Osteoblast (primary cell): ENCODE data around the gene SLC35E4. TPM values are rescaled to one million over a fixed set of nuclear protein-coding genes. Genes with fewer than 3 reads are reported as not detected.

Experiments
- DNase-seq: peaks from one replicate; pipeline ENCODE4 v3.0.0; 2011; ENCODE audit warnings: low spot score, mixed read lengths; ENCODE audit not compliant: insufficient read length; ENCODE audit errors: missing footprints
- H2AFZ ChIP-seq: 2 replicates; pipeline ENCODE4 v1.6.0; 2011; ENCODE audit warnings: mild to moderate bottlenecking, low read length
- H3K27ac ChIP-seq: 2 replicates; pipeline ENCODE4 v1.5.1; 2011; ENCODE audit warnings: mild to moderate bottlenecking, low read depth, low read length, moderate library complexity
- H3K27me3 ChIP-seq: 2 replicates; pipeline ENCODE4 v1.6.0; 2012; ENCODE audit warnings: mild to moderate bottlenecking, control low read depth, inconsistent platforms, low read length, moderate library complexity; ENCODE audit not compliant: insufficient read depth
- H3K36me3 ChIP-seq: 2 replicates; pipeline ENCODE4 v1.5.1; 2011; ENCODE audit warnings: mild to moderate bottlenecking, low read length, control low read depth, moderate library complexity; ENCODE audit not compliant: insufficient read depth
- H3K4me1 ChIP-seq: 2 replicates; pipeline ENCODE4 v1.5.1; 2011; ENCODE audit warnings: mild to moderate bottlenecking, low read length, control low read depth, moderate library complexity; ENCODE audit not compliant: insufficient read depth
- H3K4me2 ChIP-seq: 2 replicates; pipeline ENCODE4 v1.6.0; 2011; ENCODE audit warnings: mild to moderate bottlenecking, low read length; ENCODE audit not compliant: insufficient read depth
- H3K4me3 ChIP-seq: fragments of 200-600 bp; sonication (generic); 3 replicates; pipeline ENCODE4 v1.5.1; 2012; ENCODE audit warnings: mild to moderate bottlenecking, low read length, inconsistent platforms; ENCODE audit not compliant: insufficient read depth
- H3K79me2 ChIP-seq: 2 replicates; pipeline ENCODE4 v1.6.0; 2012; ENCODE audit warnings: mild to moderate bottlenecking, low read length, control low read depth, inconsistent platforms; ENCODE audit not compliant: insufficient read depth
- H3K9me3 ChIP-seq: 2 replicates; pipeline ENCODE4 v1.5.1; 2011; ENCODE audit warnings: low read depth, low read length, control low read depth
- H4K20me1 ChIP-seq: 2 replicates; pipeline ENCODE4 v1.6.0; 2012; ENCODE audit warnings: mild to moderate bottlenecking, low read length, control low read depth; ENCODE audit not compliant: insufficient read depth
- total RNA-seq: library from RNA; depleted of rRNA; stranded (reverse); fragments of >200 nt; gene quantifications from 2 replicates; pipeline ENCODE4 v1.2.3, GENCODE V29; 2012
- TF ChIP-seq, protein P1 (sequence below): IDR thresholded peaks from 2 replicates; pipeline ENCODE4 v1.5.1; 2011; ENCODE audit warnings: mild to moderate bottlenecking, low read depth, low read length, moderate library complexity; ENCODE audit errors: extremely low read depth

Gene SLC35E4
- total RNA-seq, 1 donor: 13.0 TPM

DNA sequence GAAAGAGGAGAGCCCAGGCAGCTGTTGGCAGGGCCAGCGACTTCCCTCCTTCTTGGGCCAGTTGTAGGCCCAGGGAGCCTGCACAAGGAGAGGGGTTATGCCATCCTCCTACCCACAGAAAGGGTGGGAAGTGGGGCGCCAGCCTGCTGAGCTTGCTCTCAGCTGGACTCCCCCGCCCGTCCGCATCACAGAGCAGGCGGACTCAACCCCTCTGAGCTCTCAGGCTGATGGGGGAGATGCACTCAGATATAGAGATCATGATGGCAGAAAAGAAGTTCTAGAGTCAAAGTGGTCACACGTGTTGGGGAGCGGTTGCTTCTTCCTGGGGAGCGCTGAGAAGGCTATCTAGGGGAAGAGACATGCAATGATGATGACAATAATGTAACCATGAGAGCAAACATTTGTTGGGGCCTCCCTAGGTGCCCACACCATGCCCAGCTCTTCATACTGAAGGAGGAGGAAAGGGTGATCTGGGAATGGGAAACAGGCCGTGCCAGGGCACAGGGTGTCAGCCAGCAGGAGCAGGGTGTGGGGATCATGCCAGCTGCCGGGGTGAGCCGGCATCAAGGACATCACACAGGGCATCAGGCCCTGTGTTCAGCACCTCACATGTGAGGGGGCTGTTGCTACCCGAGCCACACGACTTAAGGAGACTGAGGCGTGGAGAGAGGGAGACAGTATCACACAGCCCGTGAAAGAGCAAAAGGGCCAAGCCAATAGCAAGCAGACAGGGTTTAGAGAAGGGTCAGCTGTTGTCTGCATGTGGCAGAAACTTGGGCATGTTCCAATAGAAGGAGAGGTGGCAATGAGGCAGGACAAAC, 7.7 kb downstream of the SLC35E4 start:
- TF ChIP-seq, protein P1, sequence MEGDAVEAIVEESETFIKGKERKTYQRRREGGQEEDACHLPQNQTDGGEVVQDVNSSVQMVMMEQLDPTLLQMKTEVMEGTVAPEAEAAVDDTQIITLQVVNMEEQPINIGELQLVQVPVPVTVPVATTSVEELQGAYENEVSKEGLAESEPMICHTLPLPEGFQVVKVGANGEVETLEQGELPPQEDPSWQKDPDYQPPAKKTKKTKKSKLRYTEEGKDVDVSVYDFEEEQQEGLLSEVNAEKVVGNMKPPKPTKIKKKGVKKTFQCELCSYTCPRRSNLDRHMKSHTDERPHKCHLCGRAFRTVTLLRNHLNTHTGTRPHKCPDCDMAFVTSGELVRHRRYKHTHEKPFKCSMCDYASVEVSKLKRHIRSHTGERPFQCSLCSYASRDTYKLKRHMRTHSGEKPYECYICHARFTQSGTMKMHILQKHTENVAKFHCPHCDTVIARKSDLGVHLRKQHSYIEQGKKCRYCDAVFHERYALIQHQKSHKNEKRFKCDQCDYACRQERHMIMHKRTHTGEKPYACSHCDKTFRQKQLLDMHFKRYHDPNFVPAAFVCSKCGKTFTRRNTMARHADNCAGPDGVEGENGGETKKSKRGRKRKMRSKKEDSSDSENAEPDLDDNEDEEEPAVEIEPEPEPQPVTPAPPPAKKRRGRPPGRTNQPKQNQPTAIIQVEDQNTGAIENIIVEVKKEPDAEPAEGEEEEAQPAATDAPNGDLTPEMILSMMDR: no peak
- peaks cover 3% of the 10 kb centered on the region for H3K36me3 ChIP-seq
- H3K79me2 ChIP-seq: peaks cover 66% of the 10 kb centered on the region
- DNase-seq: no peak
- H3K4me2 ChIP-seq: peak overlapping the region; percentile 35
- H4K20me1 ChIP-seq: peaks cover 9% of the 10 kb centered on the region
- no peak overlapping the region for H3K4me3 ChIP-seq
- peak overlapping the region; percentile 85 for H3K27ac ChIP-seq
- peaks cover 13% of the 10 kb centered on the region for H3K4me1 ChIP-seq
- no peak overlapping the region for H2AFZ ChIP-seq
- no peaks in the 10 kb centered on the region for H3K9me3 ChIP-seq
- H3K27me3 ChIP-seq: no peaks in the 10 kb centered on the region

DNA sequence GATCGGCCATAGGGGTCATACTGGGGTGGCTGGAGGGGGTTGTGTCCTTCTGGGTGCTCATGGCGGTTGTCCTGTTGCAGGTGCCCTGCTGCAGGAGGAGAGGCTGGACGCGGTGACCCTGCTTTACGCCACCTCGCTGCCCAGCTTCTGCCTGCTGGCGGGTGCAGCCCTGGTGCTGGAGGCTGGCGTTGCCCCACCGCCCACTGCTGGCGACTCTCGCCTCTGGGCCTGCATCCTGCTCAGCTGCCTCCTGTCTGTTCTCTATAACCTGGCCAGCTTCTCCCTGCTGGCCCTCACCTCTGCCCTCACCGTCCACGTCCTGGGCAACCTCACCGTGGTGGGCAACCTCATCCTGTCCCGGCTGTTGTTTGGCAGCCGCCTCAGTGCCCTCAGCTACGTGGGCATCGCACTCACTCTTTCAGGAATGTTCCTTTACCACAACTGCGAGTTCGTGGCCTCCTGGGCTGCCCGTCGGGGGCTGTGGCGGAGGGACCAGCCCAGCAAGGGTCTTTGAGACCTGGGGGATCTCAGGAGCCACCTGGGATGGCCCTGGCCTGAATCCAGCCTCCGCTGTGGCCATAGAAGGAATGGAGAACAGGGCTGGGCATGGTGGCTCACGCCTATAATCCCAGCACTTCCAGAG, 11.1 kb downstream of the SLC35E4 start:
- H3K4me3 ChIP-seq: no peak overlapping the region
- peaks cover 9% of the 10 kb centered on the region for H4K20me1 ChIP-seq
- no peak overlapping the region for H3K4me2 ChIP-seq
- no peaks in the 10 kb centered on the region for H3K9me3 ChIP-seq
- peaks cover 3% of the 10 kb centered on the region for H3K36me3 ChIP-seq
- H3K27me3 ChIP-seq: no peaks in the 10 kb centered on the region
- H3K4me1 ChIP-seq: peaks cover 24% of the 10 kb centered on the region
- no peak overlapping the region for H2AFZ ChIP-seq
- TF ChIP-seq, protein P1: no peak
- H3K79me2 ChIP-seq: peaks cover 41% of the 10 kb centered on the region
- H3K27ac ChIP-seq: no peak overlapping the region
- DNase-seq: no peak

DNA sequence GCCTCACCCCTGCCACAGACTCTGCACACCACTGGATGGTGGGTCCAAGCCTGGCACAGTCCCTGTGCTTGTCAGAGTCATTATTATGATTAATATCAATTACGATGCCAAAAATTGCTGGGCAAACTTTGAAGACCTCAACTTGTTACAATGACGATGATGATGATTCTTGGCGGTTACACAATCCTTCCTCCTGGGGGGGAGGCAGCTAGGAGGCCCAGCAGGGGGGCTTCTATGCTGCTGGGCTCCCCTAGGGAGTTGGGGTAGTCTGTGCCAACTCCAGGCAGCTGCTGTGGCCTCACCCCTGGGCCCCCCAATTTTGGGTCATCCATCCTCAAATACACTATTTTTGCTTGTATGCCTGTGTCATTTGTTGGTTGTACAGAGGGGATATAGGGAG, 12.0 kb downstream of the SLC35E4 start:
- H3K36me3 ChIP-seq: peaks cover 3% of the 10 kb centered on the region
- peaks cover 9% of the 10 kb centered on the region for H4K20me1 ChIP-seq
- no peaks in the 10 kb centered on the region for H3K27me3 ChIP-seq
- DNase-seq: no peak
- no peaks in the 10 kb centered on the region for H3K9me3 ChIP-seq
- no peak overlapping the region for H3K4me2 ChIP-seq
- H3K4me3 ChIP-seq: no peak overlapping the region
- H3K4me1 ChIP-seq: peaks cover 24% of the 10 kb centered on the region
- TF ChIP-seq, protein P1: no peak
- H2AFZ ChIP-seq: no peak overlapping the region
- H3K27ac ChIP-seq: no peak overlapping the region
- peaks cover 35% of the 10 kb centered on the region for H3K79me2 ChIP-seq

DNA sequence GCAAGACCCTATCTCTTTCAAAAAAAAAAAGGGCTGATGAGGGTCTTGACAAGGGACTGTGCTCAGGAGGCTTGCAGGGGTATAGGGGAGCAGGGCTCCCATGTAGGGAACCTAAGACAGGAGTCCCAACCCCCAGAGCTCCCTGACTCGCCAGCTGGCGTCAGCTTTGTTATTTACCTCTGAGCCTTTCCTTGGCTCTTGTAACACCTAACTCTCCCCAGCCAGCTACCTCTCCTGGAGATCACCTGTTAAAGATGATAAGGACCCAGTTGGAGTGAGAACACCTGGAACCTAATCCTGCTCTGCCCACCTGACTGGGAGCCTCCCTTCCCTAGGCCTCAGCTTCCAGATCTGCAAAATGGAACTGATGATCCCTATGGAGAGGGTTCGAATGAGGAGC, 13.2 kb downstream of the SLC35E4 start:
- Histone ChIP-seq H3K9me3 (no peaks in the 10 kb centered on the region), H3K36me3 (peaks cover 3% of the 10 kb centered on the region), H3K27me3 (no peaks in the 10 kb centered on the region), H3K79me2 (peaks cover 27% of the 10 kb centered on the region), H3K4me2 (peak overlapping the region; percentile 30), H3K27ac (peak overlapping the region; percentile 64), H2AFZ (no peak overlapping the region), H3K4me1 (peaks cover 18% of the 10 kb centered on the region), H4K20me1 (peaks cover 3% of the 10 kb centered on the region), H3K4me3 (no peak overlapping the region)
- DNase-seq: no peak
- TF ChIP-seq, protein P1: no peak
